Heart left ventricle (tissue), 16 donors: ENCODE data around the gene CLN3. TPM values are rescaled to one million over a fixed set of nuclear protein-coding genes. Genes with fewer than 3 reads are reported as not detected.

ENCODE experiments used
- ATAC-seq, 4 donors: fragments of 200-7000 bp; cut with Tn5 transposase; one replicate each; pipeline ENCODE4 v1.9.1; 2020 to 2022; ENCODE audit warnings: moderate library complexity in 4 of 4, mild to moderate bottlenecking in 3 of 4, moderate number of reproducible peaks in 1 of 4
- DNase-seq, 5 donors: peaks; one replicate each; pipeline ENCODE4 v3.0.0-alpha.2; 2020
- H3K27ac ChIP-seq, 12 donors: fragments of 200-600 bp; sonication (generic) in 4 of 12; one replicate each; pipeline versions ENCODE4 v1.5.0 to v1.8.0; 2016 to 2022; ENCODE audit warnings: mild to moderate bottlenecking in 2 of 12
- H3K27me3 ChIP-seq, 9 donors: fragments of 200-600 bp; sonication (generic) in 2 of 9; one replicate each; pipeline versions ENCODE4 v1.5.1 to v1.8.0; 2016 to 2022; ENCODE audit warnings: mild to moderate bottlenecking in 3 of 9
- H3K36me3 ChIP-seq, 9 donors: fragments of 200-600 bp; sonication (generic) in 2 of 9; one replicate each; pipeline versions ENCODE4 v1.5.0 to v1.8.0; 2018 to 2022; ENCODE audit warnings: mild to moderate bottlenecking in 2 of 9
- H3K4me1 ChIP-seq, 12 donors: fragments of 200-600 bp; sonication (generic) in 4 of 12; one replicate each; pipeline versions ENCODE4 v1.5.0 to v1.8.0; 2016 to 2022; ENCODE audit warnings: mild to moderate bottlenecking in 3 of 12
- H3K4me3 ChIP-seq, 12 donors: fragments of 200-600 bp; sonication (generic) in 4 of 12; one replicate each; pipeline versions ENCODE4 v1.5.0 to v1.8.0; 2017 to 2022; ENCODE audit warnings: mild to moderate bottlenecking in 9 of 12, moderate library complexity in 4 of 12
- H3K9me3 ChIP-seq, 12 donors: fragments of 200-600 bp; sonication (generic) in 4 of 12; one replicate each; pipeline versions ENCODE4 v1.5.0 to v1.8.0; 2016 to 2022; ENCODE audit warnings: mild to moderate bottlenecking in 1 of 12
- POLR2A ChIP-seq, 2 donors: fragments of 450-650 bp; IDR thresholded peaks; one replicate each; pipeline ENCODE4 v1.6.1; 2017; ENCODE audit warnings: antibody characterized with exemption in 2 of 2, mild to moderate bottlenecking in 2 of 2, moderate library complexity in 2 of 2
- WGBS, 4 donors: extraction: QIAGEN DNeasy Blood & Tissue Kit in 2 of 4; methylation state at CpG; one replicate each; pipeline versions ENCODE4 v1.1.5 to v1.1.7; 2013 to 2018; 5-methylcytosine and 5-hydroxymethylcytosine counted together
- intact Hi-C, 10 donors: fragments of 100-400 bp; cut with DNase I; formaldehyde crosslinking; loops; one replicate each; pipeline versions ENCODE4 v1.11.1 to v1.14.2; 2022
- polyA plus RNA-seq, 2 donors: library from polyadenylated mRNA; stranded (reverse); fragments of 200-250 nt; gene quantifications; one replicate each; pipeline ENCODE4 v1.2.3, GENCODE V29; 2013
- total RNA-seq, 9 donors: library from RNA; depleted of rRNA in 2 of 9; stranded (reverse); fragments of >200 nt in 2 of 9; fragmentation: NEBNext Ultra II Directional in 3 of 9; extraction: Animal tissue kit (Norgen Biotek cat#: 25700) in 3 of 9; gene quantifications; one replicate each; pipeline versions ENCODE4 v1.1.0 to v1.2.4, GENCODE V29; 2016 to 2023
- TF ChIP-seq, protein P1 (sequence below), 12 donors: fragments of 200-600 bp; sonication (generic) in 4 of 12; IDR thresholded peaks; one replicate each; pipeline versions ENCODE4 v1.5.0 to v1.8.0; 2018 to 2022; ENCODE audit warnings: antibody characterized with exemption in 12 of 12, mild to moderate bottlenecking in 5 of 12
- donor health status: ischemic (EF 13 %, LVEDD 7.1; RV severe dilation, severe dysfunction).
- donor health status: healthy with polysubstance abuse.
- donor health status: DM: no; HTN: yes; CAD: no.
- donor health status: DM: no; HTN: no; CAD: no.
- donor health status: ischemic (EF 25% LVEDD 6.9; RV normal size, moderate dysfunction).
- donor health status: ischemic (EF 25% LVEDD 5.7; RV mildly dilated, moderate dysfunction).
- donor health status: healthy.
- donor health status: DM: yes; HTN: yes; CAD: no.
- donor health status: ischemic (EF 35%, LVEDD 5.7; RV mildly dilated, moderate dysfunction).
- donor health status: nonischemic (EF 11% LVEDD 7.7; RV severe dilation, severe dysfunction).
- donor health status: DM: yes; HTN: yes; CAD: no.
- donor health status: PGD.
- donor health status: ischemic (EF 29% LVEDD 5.4; RV normal size, mild dysfunction).
- donor health status: nonischemic (EF 23%, LVEDD 6.1; RV moderate dilation, normal function).

Gene CLN3
- total and polyA plus RNA-seq, 11 donors = 8.8 to 23.9 (median 14.2) TPM

DNA sequence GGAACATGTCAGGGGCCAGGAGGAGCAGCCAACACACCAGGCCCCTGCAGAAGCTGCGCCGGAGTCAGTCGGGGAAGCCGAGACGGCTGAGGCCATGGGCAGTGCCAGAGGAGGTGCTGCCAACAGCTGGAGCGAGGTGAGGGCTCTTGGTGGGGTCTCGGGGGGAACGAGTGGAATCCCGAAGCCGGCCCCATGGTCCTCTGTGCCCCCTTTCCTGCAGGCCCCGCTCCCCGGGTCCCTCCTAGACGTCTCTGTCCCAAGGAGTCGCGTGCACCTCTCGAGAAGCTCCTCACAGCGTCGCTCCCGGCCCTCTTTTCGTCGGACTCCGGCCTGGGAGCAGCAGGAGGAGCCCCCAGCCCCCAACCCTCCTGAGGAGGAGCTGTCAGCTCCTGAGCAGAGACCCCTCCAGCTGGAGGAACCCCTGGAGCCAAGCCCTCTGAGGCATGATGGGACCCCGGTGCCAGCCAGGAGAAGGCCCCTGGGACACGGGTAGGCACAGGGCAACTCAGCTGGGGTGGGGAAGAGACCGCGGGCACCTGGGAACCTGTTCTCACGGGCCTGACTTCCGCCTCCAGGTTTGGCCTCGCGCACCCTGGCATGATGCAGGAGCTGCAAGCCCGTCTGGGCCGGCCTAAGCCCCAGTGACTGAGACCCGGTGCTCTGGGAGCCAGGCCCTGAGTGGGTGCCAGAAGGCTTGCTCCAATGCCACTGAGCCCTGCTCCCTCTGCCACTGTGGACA lies 6.2 kb upstream of the CLN3 start:
- H3K27ac ChIP-seq = no peak overlapping the region
- no peak for TF ChIP-seq POLR2A (IDR thresholded peaks at IDR 0.05)
- TF ChIP-seq, protein P1, sequence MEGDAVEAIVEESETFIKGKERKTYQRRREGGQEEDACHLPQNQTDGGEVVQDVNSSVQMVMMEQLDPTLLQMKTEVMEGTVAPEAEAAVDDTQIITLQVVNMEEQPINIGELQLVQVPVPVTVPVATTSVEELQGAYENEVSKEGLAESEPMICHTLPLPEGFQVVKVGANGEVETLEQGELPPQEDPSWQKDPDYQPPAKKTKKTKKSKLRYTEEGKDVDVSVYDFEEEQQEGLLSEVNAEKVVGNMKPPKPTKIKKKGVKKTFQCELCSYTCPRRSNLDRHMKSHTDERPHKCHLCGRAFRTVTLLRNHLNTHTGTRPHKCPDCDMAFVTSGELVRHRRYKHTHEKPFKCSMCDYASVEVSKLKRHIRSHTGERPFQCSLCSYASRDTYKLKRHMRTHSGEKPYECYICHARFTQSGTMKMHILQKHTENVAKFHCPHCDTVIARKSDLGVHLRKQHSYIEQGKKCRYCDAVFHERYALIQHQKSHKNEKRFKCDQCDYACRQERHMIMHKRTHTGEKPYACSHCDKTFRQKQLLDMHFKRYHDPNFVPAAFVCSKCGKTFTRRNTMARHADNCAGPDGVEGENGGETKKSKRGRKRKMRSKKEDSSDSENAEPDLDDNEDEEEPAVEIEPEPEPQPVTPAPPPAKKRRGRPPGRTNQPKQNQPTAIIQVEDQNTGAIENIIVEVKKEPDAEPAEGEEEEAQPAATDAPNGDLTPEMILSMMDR (IDR thresholded peaks at IDR 0.05) = no peak
- 79 to 86% (median 84%) methylated on average over 17 to 33 of the region's 33 CpGs for WGBS, 4 donors

GRCh38 chr16:28497386-28497785 lies 5.5 kb upstream of the CLN3 start:
- DNase-seq (no peak), ATAC-seq (no peak)
- Histone ChIP-seq H3K9me3 (no peaks in the 10 kb centered on the region), H3K4me1 (peaks cover 0 to 34% (median 0%) of the 10 kb centered on the region in 12 donors), H3K36me3 (peaks cover 0 to 8% (median 0%) of the 10 kb centered on the region in 9 donors), H3K27ac (no peak overlapping the region), H3K4me3 (no peak overlapping the region), H3K27me3 (peaks cover 0 to 3% (median 0%) of the 10 kb centered on the region in 9 donors)
- TF ChIP-seq, protein P1 (IDR thresholded peaks at IDR 0.05) = no peak
- TF ChIP-seq POLR2A (IDR thresholded peaks at IDR 0.05) = no peak
- WGBS, 4 donors = 83 to 94% (median 91%) methylated on average over 9 of the region's 9 CpGs
- intact Hi-C loops = loop anchor here in 3 of 10 donors (5.0 to 10.0 kb wide), 4 partner anchors 45 to 203 kb away; partner anchors contain the start of genes SBK1 (in 1 of the 3) and SGF29 (in 1 of the 3)

More for the DNA sequence above, 6.2 kb upstream of the CLN3 start:
- Histone ChIP-seq H3K4me3 (no peak overlapping the region), H3K27me3 (peaks cover 0 to 4% (median 0%) of the 10 kb centered on the region in 9 donors), H3K9me3 (no peaks in the 10 kb centered on the region), H3K36me3 (peaks cover 0 to 8% (median 0%) of the 10 kb centered on the region in 9 donors), H3K4me1 (peaks cover 0 to 28% (median 0%) of the 10 kb centered on the region in 12 donors)
- ATAC-seq (no peak), DNase-seq (no peak)
- intact Hi-C loops = loop anchor here in 3 of 10 donors (5.0 to 10.0 kb wide), 4 partner anchors 44 to 203 kb away; partner anchors contain the start of genes SBK1 (in 1 of the 3) and SGF29 (in 1 of the 3)

DNA sequence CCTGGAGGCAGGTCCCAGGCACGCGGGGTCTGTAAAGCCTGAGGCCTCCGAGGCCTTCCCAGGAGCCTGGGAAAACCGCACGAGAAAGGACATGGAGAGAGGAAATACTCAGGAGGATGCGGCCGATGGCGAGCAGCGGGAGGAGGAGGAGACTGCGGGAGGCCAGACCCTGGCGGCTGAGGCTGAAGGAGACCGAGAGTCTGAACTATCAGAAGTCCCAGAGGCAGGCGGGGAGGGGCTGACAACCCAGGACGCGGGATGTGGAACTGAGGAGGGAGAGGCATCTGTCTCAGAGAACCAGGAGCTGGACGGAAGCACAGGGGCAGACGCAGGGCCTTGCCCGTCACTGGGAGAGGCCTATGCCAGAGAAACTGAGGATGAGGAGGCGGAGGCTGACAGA lies 5.0 kb upstream of the CLN3 start:
- H3K36me3 ChIP-seq = peaks cover 0 to 8% (median 0%) of the 10 kb centered on the region in 9 donors
- TF ChIP-seq, protein P1 (IDR thresholded peaks at IDR 0.05) = no peak
- TF ChIP-seq POLR2A (IDR thresholded peaks at IDR 0.05) = no peak
- intact Hi-C loops = loop anchor here in 3 of 10 donors (5.0 to 10.0 kb wide), 4 partner anchors 45 to 202 kb away; partner anchors contain the start of genes SBK1 (in 1 of the 3) and SGF29 (in 1 of the 3)
- 60 to 74% (median 63%) methylated on average over 19 of the region's 19 CpGs for WGBS, 4 donors
- DNase-seq (no peak), ATAC-seq (no peak)
- H3K9me3 ChIP-seq = no peaks in the 10 kb centered on the region
- H3K4me3 ChIP-seq = no peak overlapping the region
- no peaks in the 10 kb centered on the region for H3K27me3 ChIP-seq
- no peak overlapping the region for H3K27ac ChIP-seq
- peaks cover 0 to 36% (median 0%) of the 10 kb centered on the region in 12 donors for H3K4me1 ChIP-seq
